GM18873 (cell line): ENCODE data around the gene DDT.
A peak's percentile ranks its signal among the peaks of the same experiment; 100 is the strongest.
"Not testable (repeated sequence)": the region's sequence is repeated elsewhere in the genome, so short reads cannot be mapped to it uniquely, and the experiment has no call there.

Source experiments
- ATAC-seq: cut with Tn5 transposase; IDR thresholded peaks from one replicate; pipeline ENCODE4 v1.9.1; 2021; ENCODE audit warnings: mild to moderate bottlenecking, moderate library complexity, moderate number of reproducible peaks; ENCODE audit not compliant: unreplicated experiment, low FRiP score

DDT gene

DNA sequence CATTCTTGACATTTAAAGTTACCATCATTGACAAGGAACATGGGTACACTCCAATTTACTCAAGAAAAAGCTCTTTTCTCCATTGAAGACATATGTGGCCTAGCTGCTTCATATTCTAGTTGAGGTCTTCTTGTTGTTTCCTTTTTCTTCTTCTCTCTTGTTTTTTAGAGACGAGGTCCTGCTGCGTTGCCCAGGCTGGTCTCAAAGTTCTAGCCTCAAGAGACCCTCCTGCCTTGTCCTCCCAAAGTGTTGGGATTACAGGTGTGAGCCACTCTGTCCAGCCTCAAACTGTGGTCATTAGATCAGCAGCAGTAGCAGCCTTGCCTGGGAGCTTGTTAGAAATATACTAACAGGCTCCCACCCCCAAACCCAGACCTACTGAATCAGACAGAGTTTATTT lies 18.8 kb upstream of the DDT start:
- ATAC-seq: not testable (repeated sequence)

DNA sequence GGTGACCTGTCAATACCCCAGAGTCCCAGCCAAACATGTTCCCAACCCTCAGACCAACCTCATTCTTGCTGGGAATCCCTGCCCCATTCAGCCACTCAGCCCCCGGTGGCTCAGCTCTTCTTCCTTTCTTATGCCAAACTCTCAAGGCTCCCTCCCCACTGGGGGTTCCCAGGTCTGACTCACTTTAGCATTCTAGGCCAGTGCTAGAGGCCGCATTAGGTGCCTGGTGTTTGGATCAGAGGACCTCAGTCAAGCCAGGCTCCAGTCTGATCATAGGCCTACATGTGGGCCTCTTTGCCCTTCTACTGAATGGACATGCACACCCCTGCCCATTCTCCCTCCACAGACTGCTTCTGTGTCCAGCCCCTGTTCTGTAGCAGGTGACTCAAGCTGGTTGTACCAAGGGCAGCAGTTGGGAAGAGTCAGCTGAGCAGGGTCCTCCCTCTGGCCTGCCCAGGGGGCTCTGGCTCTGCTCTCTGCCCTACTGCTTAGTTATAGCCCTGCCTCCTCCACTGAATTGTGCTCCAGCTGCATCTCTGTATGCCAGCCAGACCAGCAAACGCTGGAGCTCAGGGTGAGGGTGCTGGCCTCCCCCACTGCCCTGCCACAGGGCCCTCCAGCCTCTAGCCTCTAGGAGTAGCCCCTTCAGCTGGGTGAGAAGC lies 15.5 kb upstream of the DDT start:
- not testable (repeated sequence) for ATAC-seq

DNA sequence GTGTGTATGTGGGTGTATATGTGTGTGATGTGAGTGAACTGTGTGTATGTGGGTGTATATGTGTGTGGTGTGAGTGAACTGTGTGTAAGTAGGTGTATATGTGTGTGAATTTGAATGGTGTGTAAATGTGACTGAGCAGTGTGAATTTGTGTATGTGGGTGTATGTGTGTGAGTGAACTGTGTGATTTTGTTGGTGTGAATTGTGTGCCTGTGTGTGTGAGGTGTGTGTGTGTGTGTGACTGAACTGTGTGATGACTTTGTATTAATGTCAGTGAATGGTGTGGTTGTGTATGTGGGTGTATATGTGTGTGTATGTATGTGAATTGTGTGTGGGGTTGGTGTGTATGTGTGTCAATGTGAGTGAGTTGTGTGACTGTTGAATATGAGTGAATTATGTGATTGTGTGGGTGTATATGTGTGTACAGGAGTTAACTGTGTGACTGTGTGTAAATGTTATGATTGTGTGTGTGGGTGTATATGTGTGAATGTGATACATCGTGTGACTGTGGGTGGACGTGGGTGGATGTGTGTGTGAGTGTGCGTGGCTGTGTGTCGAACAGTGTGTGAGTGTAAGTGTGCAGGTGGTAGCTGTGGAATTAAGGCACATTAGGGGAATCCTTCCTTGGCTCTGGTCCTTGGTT lies 12.4 kb upstream of the DDT start:
- ATAC-seq: not testable (repeated sequence)

DNA sequence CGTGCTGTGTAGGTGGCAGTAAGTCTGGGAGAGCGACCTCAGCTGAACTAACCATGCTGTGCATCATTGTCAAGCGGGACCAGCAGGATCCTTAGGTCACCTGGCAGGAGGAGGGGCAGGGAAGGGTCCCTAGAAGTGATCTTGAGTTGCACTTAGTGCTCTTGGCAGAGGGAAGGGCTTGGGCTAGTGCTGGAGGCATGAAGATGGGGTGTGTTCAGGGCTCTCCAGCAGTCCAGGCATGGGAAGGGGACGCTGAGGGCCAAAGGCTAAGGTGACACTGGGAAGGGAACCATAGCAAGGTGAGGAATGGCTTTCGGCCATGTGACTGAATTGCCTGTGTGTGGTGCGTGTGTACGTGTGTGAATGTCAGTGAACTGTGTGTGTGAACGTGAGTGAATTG lies 11.8 kb upstream of the DDT start:
- not testable (repeated sequence) for ATAC-seq

DNA sequence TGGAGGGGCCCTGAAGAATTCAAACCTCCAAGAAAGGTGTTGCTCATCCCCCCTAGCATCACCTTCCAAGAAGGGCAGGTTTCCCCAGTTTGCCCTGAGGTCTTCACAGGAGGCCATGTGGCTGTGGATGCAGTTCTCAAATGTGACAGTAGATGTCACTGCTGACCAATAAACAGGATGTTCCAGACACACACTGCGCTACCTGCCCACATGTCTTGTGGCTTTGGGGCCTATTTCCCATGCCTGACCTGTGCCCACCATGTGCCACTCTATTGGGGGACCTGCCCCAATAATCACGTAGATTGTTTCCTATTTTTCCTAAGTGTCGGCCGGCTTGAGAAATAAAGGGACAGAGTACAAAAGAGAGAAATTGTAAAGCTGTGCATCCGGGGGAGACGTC lies 10.2 kb upstream of the DDT start:
- no peak for ATAC-seq

DNA sequence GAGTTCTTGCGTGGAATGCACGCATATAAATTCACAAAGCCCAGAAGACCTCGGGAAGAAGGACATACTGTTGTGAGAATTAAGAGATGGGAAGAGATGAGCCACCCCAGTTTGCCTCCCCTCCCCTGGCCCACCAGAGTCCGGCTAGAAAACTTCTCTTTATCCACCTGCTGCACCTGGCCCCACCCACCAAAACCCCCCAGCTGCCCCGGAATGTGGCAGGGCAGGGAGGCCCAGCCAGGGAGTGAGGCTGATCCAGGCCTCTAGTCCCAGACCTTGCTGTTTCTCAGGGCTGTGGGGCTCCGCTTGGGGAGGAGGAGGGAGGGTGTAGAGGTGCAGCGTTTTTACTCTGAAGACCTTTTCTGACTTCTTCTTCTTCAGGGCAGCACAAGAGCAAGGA lies 6.3 kb upstream of the DDT start:
- ATAC-seq: not testable (repeated sequence)

DNA sequence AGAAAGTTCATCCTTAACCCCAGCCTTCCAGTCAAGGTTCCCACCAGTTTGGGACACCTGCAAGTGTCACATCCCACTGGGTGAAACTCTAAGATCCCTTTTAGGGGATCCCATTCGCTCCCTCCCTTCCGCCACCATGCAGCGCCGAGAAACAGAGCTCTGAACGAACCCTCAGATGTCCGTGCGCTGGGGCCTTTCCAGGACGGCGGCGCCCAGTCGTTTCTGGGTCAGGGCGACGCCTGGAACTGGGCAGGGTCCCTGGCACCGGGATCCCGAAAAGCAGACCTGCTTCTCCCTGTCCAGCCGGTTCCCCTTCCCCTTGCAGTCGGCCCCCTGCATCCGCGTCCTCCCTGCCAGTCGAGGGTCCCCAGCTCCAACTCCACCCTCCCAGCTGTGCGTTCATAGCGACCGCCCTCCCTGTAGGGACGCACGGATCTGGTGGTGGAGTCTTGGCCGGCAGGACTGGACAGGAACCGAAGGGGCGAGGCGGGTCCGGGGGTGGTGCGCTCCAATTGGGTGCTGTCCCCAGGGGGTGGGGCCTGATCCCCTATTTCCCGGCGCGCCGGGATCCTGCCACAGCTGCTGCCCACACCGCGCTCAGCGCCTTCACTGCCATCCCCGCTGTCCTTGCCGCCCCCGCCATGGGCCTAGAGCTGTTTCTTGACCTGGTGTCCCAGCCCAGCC lies 5.5 kb upstream of the DDT start, which contains the start of gene GSTT2:
Gene GSTT2 (plus strand): TSS at position 578 of the 684 bp plus-strand sequence.
- not testable (repeated sequence) for ATAC-seq

DNA sequence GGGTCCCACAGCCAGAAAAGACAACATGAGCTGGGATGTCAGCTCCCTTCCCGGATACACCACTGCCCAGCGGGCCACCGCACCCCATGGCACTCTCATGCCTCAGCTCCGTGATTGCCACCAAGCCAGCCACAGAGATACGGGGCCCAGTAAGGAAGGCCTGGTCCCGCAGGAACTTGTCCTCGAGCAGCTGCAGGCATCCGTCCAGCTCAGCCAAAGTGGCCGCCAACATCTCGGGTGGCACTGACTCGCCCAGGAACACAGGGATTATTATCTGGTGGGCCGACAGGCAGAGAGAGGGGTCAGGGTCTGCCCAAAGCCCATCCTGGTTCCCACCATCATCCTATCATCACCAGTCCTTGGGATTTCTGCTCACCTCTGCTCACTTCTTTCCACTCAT lies 3.1 kb upstream of the DDT start:
- ATAC-seq: not testable (repeated sequence)

DNA sequence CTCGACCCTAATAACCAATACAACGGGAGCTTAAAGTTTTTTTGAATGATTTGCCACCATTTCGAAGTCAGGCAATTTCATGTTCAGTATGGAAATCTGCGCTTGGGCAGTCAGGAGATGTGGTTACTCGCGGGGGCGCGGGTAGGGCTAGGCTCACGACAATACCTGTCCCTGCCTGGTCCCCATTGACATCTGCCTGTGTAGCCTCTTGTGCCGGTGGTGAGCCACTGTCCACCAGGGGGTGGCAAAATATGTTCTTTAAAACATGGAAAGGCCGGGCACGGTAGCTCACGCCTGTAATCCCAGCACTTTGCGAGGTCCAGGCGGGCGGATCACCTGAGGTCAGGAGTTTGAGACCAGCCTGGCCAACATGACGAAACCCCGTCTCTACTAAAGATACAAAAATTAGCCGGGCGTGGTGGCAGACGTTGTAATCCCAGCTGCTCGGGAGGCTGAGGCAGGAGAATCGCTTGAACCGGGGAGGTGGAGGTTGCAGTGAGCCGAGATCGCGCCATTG lies 653 bp upstream of the DDT start:
- not testable (repeated sequence) for ATAC-seq

DNA sequence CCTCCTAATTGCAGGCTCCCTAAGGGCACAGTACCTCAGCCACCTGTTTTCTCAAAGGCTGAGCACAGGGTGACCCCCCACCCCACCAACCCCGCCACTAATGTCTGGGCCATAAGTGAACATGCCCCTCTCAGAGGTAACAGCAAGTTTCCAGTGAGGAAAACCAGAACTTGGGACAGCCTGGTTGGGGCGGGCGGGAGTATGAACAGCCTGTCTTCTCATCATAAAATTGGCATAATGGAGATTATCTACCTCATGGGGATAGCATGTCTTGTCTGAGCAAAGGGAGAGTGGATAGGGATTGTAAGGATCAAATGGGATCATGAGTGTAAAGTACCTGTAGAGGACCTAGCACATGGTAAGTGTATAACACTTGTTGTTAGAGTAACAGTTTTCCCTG lies 2.3 kb downstream of the DDT start:
- not testable (repeated sequence) for ATAC-seq

DNA sequence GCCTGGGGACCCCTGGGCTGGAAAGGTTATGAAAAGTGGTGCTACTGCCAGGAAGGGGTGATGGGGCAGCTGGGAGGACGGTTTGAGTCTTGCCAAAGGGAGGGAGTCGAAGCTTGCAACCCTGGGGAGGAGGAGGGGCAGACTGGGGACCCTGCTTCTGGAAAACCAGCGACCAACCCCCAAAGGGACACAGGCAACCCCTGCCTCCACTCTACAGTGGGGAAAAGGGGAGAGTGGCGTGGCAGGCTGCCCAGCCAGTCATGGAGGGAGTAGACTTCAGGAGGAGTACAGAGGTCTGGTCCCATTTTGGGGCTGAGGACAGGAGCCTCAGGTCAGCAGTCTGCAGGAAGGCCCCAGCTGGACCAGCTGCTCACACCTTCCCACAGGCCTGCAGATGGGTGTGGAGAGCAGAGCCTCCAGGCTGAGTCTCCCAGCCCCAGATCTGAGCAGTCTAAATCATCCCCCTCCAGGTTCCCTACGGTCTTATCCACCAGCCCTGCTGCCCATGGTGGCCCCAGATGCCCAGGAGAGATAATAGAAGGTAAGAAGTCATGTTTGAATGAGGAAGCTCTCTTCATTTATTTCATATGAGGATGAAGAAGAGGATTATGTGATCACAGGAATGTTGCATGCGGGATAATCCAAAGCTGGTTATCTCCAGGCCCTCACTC lies 3.3 kb downstream of the DDT start:
- ATAC-seq: no peak

DNA sequence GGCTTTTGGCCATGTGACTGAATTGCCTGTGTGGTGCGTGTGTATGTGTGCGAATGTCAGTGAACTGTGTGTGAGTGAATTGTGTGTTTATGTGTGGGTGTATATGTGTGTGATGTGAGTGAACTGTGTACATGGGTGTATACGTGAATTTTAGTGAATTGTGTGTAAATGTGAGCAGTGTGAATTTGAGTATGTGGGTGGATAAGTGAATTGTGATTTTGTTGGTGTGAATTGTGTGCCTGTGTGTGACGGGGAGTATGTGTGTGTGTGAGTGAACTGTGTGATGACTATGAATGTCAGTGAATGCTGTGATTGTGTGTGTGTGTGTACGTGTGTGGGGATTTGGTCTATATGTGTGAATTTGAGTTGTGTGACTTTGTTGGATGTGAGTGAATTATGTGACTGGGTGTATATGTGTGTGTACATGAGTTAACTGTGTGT lies 4.0 kb downstream of the DDT start:
- no peak for ATAC-seq

DNA sequence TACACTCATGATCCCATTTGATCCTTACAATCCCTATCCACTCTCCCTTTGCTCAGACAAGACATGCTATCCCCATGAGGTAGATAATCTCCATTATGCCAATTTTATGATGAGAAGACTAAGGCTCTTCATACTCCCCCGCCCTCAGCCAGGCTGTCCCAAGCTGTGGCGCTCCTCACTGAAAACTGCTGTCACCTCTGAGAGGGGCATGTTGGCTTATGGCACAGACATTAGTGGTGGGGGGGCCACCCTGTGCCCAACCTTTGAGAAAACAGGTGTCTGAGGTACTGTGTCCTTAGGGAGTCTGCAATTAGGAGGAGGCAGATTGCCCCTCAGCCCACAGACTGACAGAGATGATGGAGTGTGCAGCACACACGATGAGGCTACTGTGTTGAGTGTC lies 5.2 kb downstream of the DDT start:
- no peak for ATAC-seq

DNA sequence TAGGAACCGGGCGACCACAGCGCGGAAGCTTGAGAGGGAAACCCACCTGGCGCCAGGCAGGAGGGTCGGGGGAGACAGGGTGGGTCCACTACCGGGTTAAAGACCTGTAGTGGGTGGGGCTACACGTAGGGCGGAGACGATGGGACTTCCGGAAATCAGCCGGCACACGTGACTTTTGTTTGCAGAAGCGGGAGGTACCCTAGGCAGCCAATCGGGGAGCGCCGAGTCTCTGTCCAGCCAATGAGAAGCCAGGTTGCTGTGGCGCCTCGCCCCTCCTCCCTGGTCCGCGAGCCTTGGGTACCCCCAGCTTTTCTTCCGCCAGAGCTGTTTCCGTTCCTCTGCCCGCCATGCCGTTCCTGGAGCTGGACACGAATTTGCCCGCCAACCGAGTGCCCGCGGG lies 7.7 kb downstream of the DDT start, which contains the start of gene DDTL:
Gene DDTL (plus strand): TSS at position 321 of the 400 bp plus-strand sequence. CDS start 27 bp downstream, at position 348.
- peak; percentile 84 for ATAC-seq

DNA sequence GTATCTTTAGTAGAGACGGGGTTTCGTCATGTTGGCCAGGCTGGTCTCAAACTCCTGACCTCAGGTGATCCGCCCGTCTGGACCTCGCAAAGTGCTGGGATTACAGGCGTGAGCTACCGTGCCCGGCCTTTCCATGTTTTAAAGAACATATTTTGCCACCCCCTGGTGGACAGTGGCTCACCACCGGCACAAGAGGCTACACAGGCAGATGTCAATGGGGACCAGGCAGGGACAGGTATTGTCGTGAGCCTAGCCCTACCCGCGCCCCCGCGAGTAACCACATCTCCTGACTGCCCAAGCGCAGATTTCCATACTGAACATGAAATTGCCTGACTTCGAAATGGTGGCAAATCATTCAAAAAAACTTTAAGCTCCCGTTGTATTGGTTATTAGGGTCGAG lies 8.1 kb downstream of the DDT start:
- peak; percentile 12 for ATAC-seq

DNA sequence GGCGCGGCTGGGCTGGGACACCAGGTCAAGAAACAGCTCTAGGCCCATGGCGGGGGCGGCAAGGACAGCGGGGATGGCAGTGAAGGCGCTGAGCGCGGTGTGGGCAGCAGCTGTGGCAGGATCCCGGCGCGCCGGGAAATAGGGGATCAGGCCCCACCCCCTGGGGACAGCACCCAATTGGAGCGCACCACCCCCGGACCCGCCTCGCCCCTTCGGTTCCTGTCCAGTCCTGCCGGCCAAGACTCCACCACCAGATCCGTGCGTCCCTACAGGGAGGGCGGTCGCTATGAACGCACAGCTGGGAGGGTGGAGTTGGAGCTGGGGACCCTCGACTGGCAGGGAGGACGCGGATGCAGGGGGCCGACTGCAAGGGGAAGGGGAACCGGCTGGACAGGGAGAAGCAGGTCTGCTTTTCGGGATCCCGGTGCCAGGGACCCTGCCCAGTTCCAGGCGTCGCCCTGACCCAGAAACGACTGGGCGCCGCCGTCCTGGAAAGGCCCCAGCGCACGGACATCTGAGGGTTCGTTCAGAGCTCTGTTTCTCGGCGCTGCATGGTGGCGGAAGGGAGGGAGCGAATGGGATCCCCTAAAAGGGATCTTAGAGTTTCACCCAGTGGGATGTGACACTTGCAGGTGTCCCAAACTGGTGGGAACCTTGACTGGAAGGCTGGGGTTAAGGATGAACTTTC lies 13.0 kb downstream of the DDT start, which contains the start of gene GSTT2B:
Gene GSTT2B (minus strand): TSS at position 112 of the 688 bp plus-strand sequence. CDS start 64 bp downstream, at position 48.
- not testable (repeated sequence) for ATAC-seq

DNA sequence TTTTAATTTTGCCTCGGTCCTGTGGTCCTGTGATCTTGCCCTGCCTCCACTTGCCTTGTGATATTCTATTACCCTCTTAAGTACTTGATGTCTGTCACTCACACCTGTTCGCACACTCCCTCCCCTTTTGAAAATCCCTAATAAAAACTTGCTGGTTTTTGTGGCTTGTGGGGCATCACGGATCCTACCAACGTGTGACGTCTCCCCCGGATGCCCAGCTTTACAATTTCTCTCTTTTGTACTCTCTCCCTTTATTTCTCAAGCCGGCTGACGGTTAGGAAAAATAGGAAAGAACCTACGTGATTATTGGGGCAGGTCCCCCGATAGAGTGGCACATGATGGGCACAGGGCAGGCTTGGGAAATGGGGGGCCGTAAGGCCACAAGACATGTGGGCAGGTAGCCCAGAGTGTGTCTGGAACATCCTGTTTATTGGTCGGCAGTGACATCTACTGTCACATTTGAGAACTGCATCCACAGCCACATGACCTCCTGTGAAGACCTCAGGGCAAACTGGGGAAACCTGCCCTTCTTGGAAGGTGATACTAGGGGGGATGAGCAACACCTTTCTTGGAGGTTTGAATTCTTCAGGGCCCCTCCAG lies 17.8 kb downstream of the DDT start:
- ATAC-seq: not testable (repeated sequence)

DNA sequence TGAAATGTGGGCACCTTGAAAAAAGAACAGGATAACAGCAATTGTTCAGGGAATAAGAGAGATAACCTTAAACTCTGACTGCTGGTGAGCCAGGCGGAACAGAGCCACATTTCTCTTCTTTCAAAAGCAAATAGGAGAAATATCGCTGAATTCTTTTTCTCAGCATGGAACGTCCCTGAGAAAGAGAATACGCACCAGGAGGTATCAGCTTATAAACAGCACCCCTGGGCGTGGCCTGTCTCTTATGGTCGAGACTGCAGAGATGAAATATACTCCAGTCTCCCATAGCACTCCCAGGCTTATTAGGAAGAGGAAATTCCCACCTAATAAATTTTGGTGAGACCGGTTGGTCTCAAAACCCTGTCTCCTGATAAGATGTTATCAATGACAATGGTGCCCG lies 18.4 kb downstream of the DDT start:
- ATAC-seq: not testable (repeated sequence)

DNA sequence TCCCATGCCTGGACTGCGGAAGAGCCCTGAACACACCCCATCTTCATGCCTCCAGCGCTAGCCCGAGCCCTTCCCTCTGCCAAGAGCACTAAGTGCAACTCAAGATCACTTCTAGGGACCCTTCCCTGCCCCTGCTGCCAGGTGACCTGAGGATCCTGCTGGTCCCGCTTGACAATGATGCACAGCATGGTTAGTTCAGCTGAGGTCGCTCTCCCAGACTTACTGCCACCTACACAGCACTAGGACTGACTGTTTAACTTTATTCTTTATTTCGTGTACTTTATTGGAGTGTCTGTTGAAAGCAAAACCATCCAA lies 19.3 kb downstream of the DDT start:
- not testable (repeated sequence) for ATAC-seq
